SU-DHL-6 (cell line): ENCODE measurements around the gene TLN1.

Experiments used
- H2AFZ ChIP-seq: fragments of 200-600 bp; sonication (generic); 2 replicates; pipeline ENCODE4 v1.6.1; 2014; ENCODE audit warnings: low read depth, mild to moderate bottlenecking, moderate library complexity, mixed read lengths, antibody characterized with exemption, low read length; ENCODE audit not compliant: severe bottlenecking
- H3F3A ChIP-seq: fragments of 200-600 bp; shearing (Covaris generic); 2 replicates; pipeline ENCODE4 v1.6.0; 2016; ENCODE audit warnings: antibody characterized with exemption, mild to moderate bottlenecking; ENCODE audit not compliant: insufficient read depth
- H3K27ac ChIP-seq: fragments of 200-600 bp; sonication (generic); 2 replicates; pipeline ENCODE4 v1.5.1; 2016; ENCODE audit warnings: low read depth, mild to moderate bottlenecking, low read length, moderate library complexity, mixed read lengths
- H3K27me3 ChIP-seq: fragments of 200-600 bp; sonication (generic), shearing (Covaris generic); 2 replicates; pipeline ENCODE4 v1.6.0; 2014; ENCODE audit warnings: mild to moderate bottlenecking, low read length
- H3K36me3 ChIP-seq: fragments of 200-600 bp; sonication (generic); 2 replicates; pipeline ENCODE4 v1.6.1; 2014; ENCODE audit warnings: mild to moderate bottlenecking, low read length, mixed read lengths
- H3K4me2 ChIP-seq: fragments of 300-600, 200-600 bp; shearing (Covaris generic), sonication (generic); 2 replicates; pipeline ENCODE4 v1.6.0; 2014; ENCODE audit warnings: low read length, low read depth, mild to moderate bottlenecking; ENCODE audit not compliant: poor library complexity, severe bottlenecking
- H3K4me3 ChIP-seq: fragments of 200-600 bp; sonication (generic); 2 replicates; pipeline ENCODE4 v1.5.1; 2014; ENCODE audit warnings: antibody characterized with exemption, low read length, mild to moderate bottlenecking, mixed read lengths; ENCODE audit not compliant: insufficient read depth, poor library complexity, severe bottlenecking
- H3K79me2 ChIP-seq: fragments of 200-600 bp; sonication (generic); 2 replicates; pipeline ENCODE4 v1.6.1; 2014; ENCODE audit warnings: mild to moderate bottlenecking, low read length, moderate library complexity; ENCODE audit not compliant: insufficient read depth
- H3K9ac ChIP-seq: fragments of 200-600 bp; sonication (generic); 2 replicates; pipeline ENCODE4 v1.7.0; 2014; ENCODE audit warnings: mild to moderate bottlenecking, low read length
- H3K9me2 ChIP-seq: fragments of 200-600 bp; sonication (generic); replicated peaks from 2 replicates; pipeline ENCODE4 v1.6.1; 2014; ENCODE audit warnings: low read length; ENCODE audit not compliant: insufficient read depth
- H3K9me3 ChIP-seq: fragments of 200-600 bp; sonication (generic); 2 replicates; pipeline ENCODE4 v1.6.1; 2014; ENCODE audit warnings: low read length, mixed read lengths; ENCODE audit not compliant: insufficient read depth
- H4K20me1 ChIP-seq: fragments of 200-600 bp; sonication (generic); 2 replicates; pipeline ENCODE4 v1.6.1; 2014; ENCODE audit warnings: low read depth, mild to moderate bottlenecking, antibody characterized with exemption, low read length, moderate library complexity, mixed read lengths
- EZH2phosphoT487 ChIP-seq: fragments of 200-600 bp; sonication (generic), shearing (Covaris generic); conservative IDR thresholded peaks from 2 replicates; pipeline ENCODE4 v1.6.1; 2018; ENCODE audit warnings: mild to moderate bottlenecking, antibody characterized with exemption, low read length, moderate library complexity, mixed read lengths
- TF ChIP-seq, protein P1 (sequence below): fragments of 200-600 bp; sonication (generic); IDR thresholded peaks from one replicate; pipeline ENCODE4 v1.5.1; 2017; ENCODE audit warnings: antibody characterized with exemption, mild to moderate bottlenecking, low read length, moderate library complexity; ENCODE audit not compliant: insufficient read depth, poor library complexity, severe bottlenecking

TLN1 gene

GRCh38 chr9:35695943-35696401, 36.0 kb downstream of the TLN1 start:
- no peak overlapping the region for H3K4me2 ChIP-seq
- H4K20me1 ChIP-seq = no peaks in the 10 kb centered on the region
- H3K36me3 ChIP-seq = peaks cover 14% of the 10 kb centered on the region; the same call in 1 of the 2 replicates
- H3K9ac ChIP-seq = no peak overlapping the region
- H3K9me3 ChIP-seq = no peaks in the 10 kb centered on the region
- no peak overlapping the region for H3K27ac ChIP-seq
- no peaks in the 10 kb centered on the region for H3K79me2 ChIP-seq
- no peaks in the 10 kb centered on the region for H3K27me3 ChIP-seq
- H3F3A ChIP-seq = no peaks in the 10 kb centered on the region
- no peak overlapping the region for H3K4me3 ChIP-seq
- TF ChIP-seq, protein P1, sequence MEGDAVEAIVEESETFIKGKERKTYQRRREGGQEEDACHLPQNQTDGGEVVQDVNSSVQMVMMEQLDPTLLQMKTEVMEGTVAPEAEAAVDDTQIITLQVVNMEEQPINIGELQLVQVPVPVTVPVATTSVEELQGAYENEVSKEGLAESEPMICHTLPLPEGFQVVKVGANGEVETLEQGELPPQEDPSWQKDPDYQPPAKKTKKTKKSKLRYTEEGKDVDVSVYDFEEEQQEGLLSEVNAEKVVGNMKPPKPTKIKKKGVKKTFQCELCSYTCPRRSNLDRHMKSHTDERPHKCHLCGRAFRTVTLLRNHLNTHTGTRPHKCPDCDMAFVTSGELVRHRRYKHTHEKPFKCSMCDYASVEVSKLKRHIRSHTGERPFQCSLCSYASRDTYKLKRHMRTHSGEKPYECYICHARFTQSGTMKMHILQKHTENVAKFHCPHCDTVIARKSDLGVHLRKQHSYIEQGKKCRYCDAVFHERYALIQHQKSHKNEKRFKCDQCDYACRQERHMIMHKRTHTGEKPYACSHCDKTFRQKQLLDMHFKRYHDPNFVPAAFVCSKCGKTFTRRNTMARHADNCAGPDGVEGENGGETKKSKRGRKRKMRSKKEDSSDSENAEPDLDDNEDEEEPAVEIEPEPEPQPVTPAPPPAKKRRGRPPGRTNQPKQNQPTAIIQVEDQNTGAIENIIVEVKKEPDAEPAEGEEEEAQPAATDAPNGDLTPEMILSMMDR = no peak
- no peak for TF ChIP-seq EZH2phosphoT487
- no peaks in the 10 kb centered on the region for H3K9me2 ChIP-seq
- no peak overlapping the region for H2AFZ ChIP-seq

- H4K20me1 ChIP-seq = no peaks in the 10 kb centered on the region
- no peak for TF ChIP-seq EZH2phosphoT487
- TF ChIP-seq, protein P1 = no peak
- no peak overlapping the region for H3K4me2 ChIP-seq
- no peak overlapping the region for H2AFZ ChIP-seq
- H3F3A ChIP-seq = no peaks in the 10 kb centered on the region
- no peaks in the 10 kb centered on the region for H3K36me3 ChIP-seq
- H3K9me3 ChIP-seq = no peaks in the 10 kb centered on the region
- no peaks in the 10 kb centered on the region for H3K79me2 ChIP-seq
- H3K4me3 ChIP-seq = no peak overlapping the region
- H3K27me3 ChIP-seq = no peaks in the 10 kb centered on the region
- no peaks in the 10 kb centered on the region for H3K9me2 ChIP-seq
- no peak overlapping the region for H3K27ac ChIP-seq
- no peak overlapping the region for H3K9ac ChIP-seq
Measured at GRCh38 chr9:35691757-35692301, 40.2 kb downstream of the TLN1 start.

DNA sequence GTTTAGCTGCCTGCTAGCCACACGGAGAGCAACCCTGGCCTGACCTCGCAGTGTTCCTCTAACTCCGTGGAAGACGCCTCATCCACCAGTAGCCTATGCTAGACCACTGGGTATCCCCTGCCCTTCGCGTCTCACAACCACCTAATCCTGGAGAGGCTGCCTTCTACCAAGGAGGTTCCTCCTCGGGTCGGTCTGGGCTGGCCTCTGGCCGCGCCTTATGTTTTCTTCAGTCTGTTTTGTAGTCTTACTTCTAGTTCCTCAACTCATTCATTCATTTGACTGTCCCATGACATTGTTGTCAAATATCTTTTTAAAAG, 40.7 kb downstream of the TLN1 start:
- no peaks in the 10 kb centered on the region for H3K79me2 ChIP-seq

DNA sequence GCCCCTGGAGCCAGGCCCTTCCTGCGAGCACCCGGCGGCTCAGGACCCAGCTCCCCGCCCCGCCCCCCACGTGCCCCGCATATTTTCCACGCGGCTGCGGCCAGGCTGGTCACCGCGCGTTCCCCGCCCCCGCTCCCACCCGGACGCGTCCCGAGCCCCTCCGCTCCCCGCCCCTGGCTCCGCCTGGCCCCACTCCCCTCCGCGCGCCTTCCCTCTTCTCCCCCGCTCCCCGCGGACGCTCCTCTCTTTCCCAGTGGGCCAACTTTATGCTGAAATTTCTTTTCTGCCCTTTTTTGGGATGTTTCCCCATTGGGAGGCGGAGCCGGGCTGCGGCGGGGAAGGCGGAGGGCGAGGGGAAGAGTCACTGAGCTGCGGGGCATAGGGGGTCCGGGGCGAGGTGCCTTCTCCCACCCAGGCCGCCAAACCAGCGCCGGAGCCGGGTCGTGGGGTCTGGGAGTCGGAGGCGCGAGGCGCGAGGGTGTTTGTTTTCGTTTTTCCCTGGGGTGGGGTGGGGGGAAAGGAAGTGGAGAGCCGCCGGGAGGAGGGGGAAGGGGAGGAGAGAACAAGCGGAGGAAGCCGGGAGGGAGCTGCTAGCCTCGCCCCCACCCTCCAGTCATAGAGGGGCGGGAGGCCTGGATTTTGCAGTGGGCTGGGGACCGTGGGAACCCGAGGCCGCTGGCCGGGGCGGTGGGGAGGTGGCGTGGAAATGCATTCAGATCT, 41.2 kb downstream of the TLN1 start:
- Histone ChIP-seq H3K9me2 (no peaks in the 10 kb centered on the region), H3K4me3 (peak overlapping the region; percentile 16), H3K36me3 (no peaks in the 10 kb centered on the region), H2AFZ (peak overlapping the region; percentile 60), H3K27me3 (no peaks in the 10 kb centered on the region), H3K79me2 (no peaks in the 10 kb centered on the region), H3F3A (no peaks in the 10 kb centered on the region), H3K27ac (no peak overlapping the region), H3K4me2 (peak overlapping the region; percentile 38), H3K9ac (peak overlapping the region; percentile 18; the same call in 1 of the 2 replicates), H3K9me3 (no peaks in the 10 kb centered on the region), H4K20me1 (no peaks in the 10 kb centered on the region)
- TF ChIP-seq EZH2phosphoT487 = no peak
- TF ChIP-seq, protein P1 = no peak

More for the DNA sequence above, 40.7 kb downstream of the TLN1 start:
- Histone ChIP-seq H3K4me2 (no peak overlapping the region), H3K9me2 (no peaks in the 10 kb centered on the region), H2AFZ (no peak overlapping the region), H3F3A (no peaks in the 10 kb centered on the region), H3K9me3 (no peaks in the 10 kb centered on the region), H4K20me1 (no peaks in the 10 kb centered on the region), H3K4me3 (no peak overlapping the region), H3K36me3 (no peaks in the 10 kb centered on the region), H3K27ac (no peak overlapping the region), H3K27me3 (no peaks in the 10 kb centered on the region), H3K9ac (no peak overlapping the region)
- TF ChIP-seq EZH2phosphoT487 = no peak
